WTC11 (cell line): ENCODE data around the gene OXSR1. TPM values are rescaled to one million over a fixed set of nuclear protein-coding genes. Genes with fewer than 3 reads are reported as not detected.

Experiments
- ATAC-seq: fragments of 200-7000 bp; cut with Tn5 transposase; 2 replicates; pipeline ENCODE4 v1.10.0; 2021; ENCODE audit warnings: mild to moderate bottlenecking, moderate library complexity
- CTCF ChIA-PET: fragments of 300-600 bp; sonication (Branson Sonifier 250); formaldehyde crosslinking; loops from one replicate; lab custom pipeline; 2021; ENCODE audit warnings: antibody characterized with exemption; lab: Charles Lee
- POLR2A ChIA-PET: fragments of 350-600 bp; sonication (Branson Sonifier 250); formaldehyde crosslinking; loops from one replicate; lab custom pipeline; 2021; ENCODE audit warnings: antibody characterized with exemption; lab: Charles Lee
- DNase-seq: peaks from one replicate; pipeline ENCODE4 v3.0.0; 2021; ENCODE audit warnings: low spot score
- H3K27ac Mint-ChIP-seq: 2 replicates; pipeline ENCODE4 v1.8.0; 2021; ENCODE audit warnings: mixed read lengths
- H3K27me3 Mint-ChIP-seq: 2 replicates; pipeline ENCODE4 v1.8.0; 2021; ENCODE audit warnings: low read depth, mild to moderate bottlenecking, moderate library complexity, mixed read lengths
- H3K36me3 Mint-ChIP-seq: 2 replicates; pipeline ENCODE4 v1.8.0; 2021; ENCODE audit warnings: mixed read lengths
- H3K4me1 Mint-ChIP-seq: 2 replicates; pipeline ENCODE4 v1.8.0; 2022; ENCODE audit warnings: mixed read lengths
- H3K4me3 Mint-ChIP-seq: 2 replicates; pipeline ENCODE4 v1.8.0; 2021; ENCODE audit warnings: mild to moderate bottlenecking, moderate library complexity, mixed read lengths
- H3K9me3 Mint-ChIP-seq: 2 replicates; pipeline ENCODE4 v1.8.0; 2021; ENCODE audit warnings: mixed read lengths
- CDX4 ChIP-seq: fragments of 250-450 bp; sonication (Bioruptor Pico); IDR thresholded peaks from 2 replicates; pipeline ENCODE4 v1.9.0; 2021; ENCODE audit warnings: moderate library complexity, mild to moderate bottlenecking, inconsistent platforms, borderline replicate concordance
- CREM ChIP-seq: sonication (generic); formaldehyde crosslinking; IDR thresholded peaks from 2 replicates; pipeline ENCODE4 v1.8.1; 2022; ENCODE audit warnings: mild to moderate bottlenecking, missing genetic modification reagents, moderate library complexity
- EMX1 ChIP-seq: fragments of 250-450 bp; sonication (Bioruptor Pico); IDR thresholded peaks from 2 replicates; pipeline ENCODE4 v1.8.0; 2021; ENCODE audit warnings: mild to moderate bottlenecking
- FOXJ3 ChIP-seq: sonication (generic); formaldehyde crosslinking; IDR thresholded peaks from 2 replicates; pipeline ENCODE4 v1.9.0; 2021; ENCODE audit warnings: missing genetic modification reagents, mild to moderate bottlenecking, borderline replicate concordance
- FOXP4 ChIP-seq: sonication (generic); formaldehyde crosslinking; IDR thresholded peaks from 2 replicates; pipeline ENCODE4 v1.8.0; 2022; ENCODE audit warnings: mild to moderate bottlenecking, missing genetic modification reagents
- GRHL2 ChIP-seq: fragments of 250-450 bp; sonication (Bioruptor Pico); IDR thresholded peaks from 2 replicates; pipeline ENCODE4 v1.8.0; 2022; ENCODE audit warnings: mild to moderate bottlenecking, moderate library complexity; ENCODE audit not compliant: insufficient replicate concordance, severe bottlenecking
- JUN ChIP-seq: sonication (generic); formaldehyde crosslinking; IDR thresholded peaks from 2 replicates; pipeline ENCODE4 v1.8.0; 2023; ENCODE audit warnings: mild to moderate bottlenecking, missing genetic modification reagents
- NR3C1 ChIP-seq: sonication (generic); formaldehyde crosslinking; conservative IDR thresholded peaks from 2 replicates; pipeline ENCODE4 v1.8.1; 2023; ENCODE audit warnings: low read depth, mild to moderate bottlenecking, missing genetic modification reagents
- PRDM15 ChIP-seq: sonication (generic); formaldehyde crosslinking; IDR thresholded peaks from 2 replicates; pipeline ENCODE4 v1.8.0; 2022; ENCODE audit warnings: missing genetic modification reagents
- SOX15 ChIP-seq: fragments of 250-450 bp; sonication (Bioruptor Pico); IDR thresholded peaks from 2 replicates; pipeline ENCODE4 v1.9.0; 2021; ENCODE audit warnings: mild to moderate bottlenecking
- TCF7 ChIP-seq: sonication (generic); formaldehyde crosslinking; IDR thresholded peaks from 2 replicates; pipeline ENCODE4 v1.8.0; 2022; ENCODE audit warnings: mild to moderate bottlenecking, low read depth, missing genetic modification reagents, moderate library complexity
- ZBTB21 ChIP-seq: sonication (generic); formaldehyde crosslinking; IDR thresholded peaks from 2 replicates; pipeline ENCODE4 v1.8.1; 2023; ENCODE audit warnings: mild to moderate bottlenecking, missing genetic modification reagents, borderline replicate concordance
- ZNF138 ChIP-seq: sonication (generic); formaldehyde crosslinking; conservative IDR thresholded peaks from 2 replicates; pipeline ENCODE4 v1.8.1; 2022; ENCODE audit warnings: mild to moderate bottlenecking, moderate library complexity, missing genetic modification reagents
- ZNF232 ChIP-seq: sonication (generic); formaldehyde crosslinking; IDR thresholded peaks from 2 replicates; pipeline ENCODE4 v1.8.0; 2022; ENCODE audit warnings: mild to moderate bottlenecking, missing genetic modification reagents
- ZNF416 ChIP-seq: fragments of 250-450 bp; sonication (Bioruptor Pico); IDR thresholded peaks from 2 replicates; pipeline ENCODE4 v1.9.0; 2021; ENCODE audit warnings: mild to moderate bottlenecking, inconsistent platforms
- ZNF671 ChIP-seq: fragments of 250-450 bp; sonication (Bioruptor Pico); IDR thresholded peaks from 2 replicates; pipeline ENCODE4 v1.8.0; 2021; ENCODE audit warnings: mild to moderate bottlenecking
- total RNA-seq: library from RNA; stranded (reverse); gene quantifications from 3 replicates; pipeline ENCODE4 v1.2.3, GENCODE V29; 2021
- TF ChIP-seq, protein P1 (sequence below): sonication (generic); formaldehyde crosslinking; IDR thresholded peaks from 2 replicates; pipeline ENCODE4 v1.8.0; 2022; ENCODE audit warnings: mild to moderate bottlenecking, missing genetic modification reagents
- TF ChIP-seq, protein P2 (sequence below): fragments of 250-450 bp; sonication (Bioruptor Pico); IDR thresholded peaks from 2 replicates; pipeline ENCODE4 v2.1.2; 2022; ENCODE audit warnings: mild to moderate bottlenecking, moderate library complexity
- TF ChIP-seq, protein P3 (sequence below): sonication (generic); formaldehyde crosslinking; IDR thresholded peaks from 2 replicates; pipeline ENCODE4 v1.8.1; 2023; ENCODE audit warnings: mild to moderate bottlenecking, missing genetic modification reagents
- TF ChIP-seq, protein P4 (sequence below): sonication (generic); formaldehyde crosslinking; conservative IDR thresholded peaks from 2 replicates; pipeline ENCODE4 v1.8.1; 2023; ENCODE audit warnings: mild to moderate bottlenecking, low read depth, missing genetic modification reagents, moderate library complexity

OXSR1 gene
- total RNA-seq, 1 experiment from 2014 or later: 50.6 TPM

GRCh38 chr3:38204599-38205471, 39.5 kb downstream of the OXSR1 start:
- ChIA-PET CTCF (interaction anchor here (0.6 to 1.4 kb wide), 3 partner anchors 11 to 114 kb away, joined by 3 to 6 read pairs (median 3); no protein-coding TSS in a partner anchor), POLR2A (no interaction called here)
- peaks cover 8% of the 10 kb centered on the region for H3K4me1 Mint-ChIP-seq
- DNase-seq (no peak), ATAC-seq (no peak)
- TF ChIP-seq PRDM15 (CRISPR knock-in tag) (no peak), CREM (no peak), ZBTB21 (CRISPR knock-in tag) (no peak), CDX4 (CRISPR knock-in tag) (no peak), ZNF232 (CRISPR knock-in tag) (no peak), JUN (CRISPR knock-in tag) (no peak), ZNF138 (no peak)
- no peak overlapping the region for H3K4me3 Mint-ChIP-seq
- peak overlapping the region; percentile 89 for H3K27ac Mint-ChIP-seq
- no peaks in the 10 kb centered on the region for H3K27me3 Mint-ChIP-seq
- no peaks in the 10 kb centered on the region for H3K9me3 Mint-ChIP-seq
- H3K36me3 Mint-ChIP-seq: peaks cover 18% of the 10 kb centered on the region

DNA sequence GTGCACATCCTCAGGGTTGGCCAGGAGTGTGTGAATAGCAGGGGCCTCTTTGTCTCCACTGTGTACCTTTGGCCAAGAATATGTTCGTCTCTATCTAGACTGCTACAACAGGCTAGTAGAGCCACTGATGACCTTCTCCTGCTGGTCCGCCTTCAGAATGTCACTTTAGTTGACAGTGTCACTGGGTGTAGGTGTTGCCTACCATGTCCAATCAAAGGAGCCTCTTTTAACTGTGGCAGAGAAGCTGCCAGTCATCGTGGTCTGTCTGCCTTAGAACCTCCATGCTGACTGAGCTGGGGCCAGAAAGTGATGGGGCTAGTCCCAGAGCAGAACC, 40.1 kb downstream of the OXSR1 start:
- H3K9me3 Mint-ChIP-seq: no peaks in the 10 kb centered on the region
- POLR2A ChIA-PET: no interaction called here
- TF ChIP-seq ZNF416 (CRISPR knock-in tag) (no peak), EMX1 (CRISPR knock-in tag) (no peak), NR3C1 (CRISPR knock-in tag) (no peak), GRHL2 (CRISPR knock-in tag) (no peak), FOXP4 (CRISPR knock-in tag) (no peak), ZNF671 (no peak), TCF7 (CRISPR knock-in tag) (no peak), SOX15 (CRISPR knock-in tag) (no peak), FOXJ3 (no peak)
- TF ChIP-seq, protein P1, sequence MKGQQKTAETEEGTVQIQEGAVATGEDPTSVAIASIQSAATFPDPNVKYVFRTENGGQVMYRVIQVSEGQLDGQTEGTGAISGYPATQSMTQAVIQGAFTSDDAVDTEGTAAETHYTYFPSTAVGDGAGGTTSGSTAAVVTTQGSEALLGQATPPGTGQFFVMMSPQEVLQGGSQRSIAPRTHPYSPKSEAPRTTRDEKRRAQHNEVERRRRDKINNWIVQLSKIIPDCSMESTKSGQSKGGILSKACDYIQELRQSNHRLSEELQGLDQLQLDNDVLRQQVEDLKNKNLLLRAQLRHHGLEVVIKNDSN (CRISPR knock-in tag): no peak
- TF ChIP-seq, protein P2, sequence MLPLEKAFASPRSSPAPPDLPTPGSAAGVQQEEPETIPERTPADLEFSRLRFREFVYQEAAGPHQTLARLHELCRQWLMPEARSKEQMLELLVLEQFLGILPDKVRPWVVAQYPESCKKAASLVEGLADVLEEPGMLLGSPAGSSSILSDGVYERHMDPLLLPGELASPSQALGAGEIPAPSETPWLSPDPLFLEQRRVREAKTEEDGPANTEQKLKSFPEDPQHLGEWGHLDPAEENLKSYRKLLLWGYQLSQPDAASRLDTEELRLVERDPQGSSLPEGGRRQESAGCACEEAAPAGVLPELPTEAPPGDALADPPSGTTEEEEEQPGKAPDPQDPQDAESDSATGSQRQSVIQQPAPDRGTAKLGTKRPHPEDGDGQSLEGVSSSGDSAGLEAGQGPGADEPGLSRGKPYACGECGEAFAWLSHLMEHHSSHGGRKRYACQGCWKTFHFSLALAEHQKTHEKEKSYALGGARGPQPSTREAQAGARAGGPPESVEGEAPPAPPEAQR (CRISPR knock-in tag): no peak
- TF ChIP-seq, protein P3, sequence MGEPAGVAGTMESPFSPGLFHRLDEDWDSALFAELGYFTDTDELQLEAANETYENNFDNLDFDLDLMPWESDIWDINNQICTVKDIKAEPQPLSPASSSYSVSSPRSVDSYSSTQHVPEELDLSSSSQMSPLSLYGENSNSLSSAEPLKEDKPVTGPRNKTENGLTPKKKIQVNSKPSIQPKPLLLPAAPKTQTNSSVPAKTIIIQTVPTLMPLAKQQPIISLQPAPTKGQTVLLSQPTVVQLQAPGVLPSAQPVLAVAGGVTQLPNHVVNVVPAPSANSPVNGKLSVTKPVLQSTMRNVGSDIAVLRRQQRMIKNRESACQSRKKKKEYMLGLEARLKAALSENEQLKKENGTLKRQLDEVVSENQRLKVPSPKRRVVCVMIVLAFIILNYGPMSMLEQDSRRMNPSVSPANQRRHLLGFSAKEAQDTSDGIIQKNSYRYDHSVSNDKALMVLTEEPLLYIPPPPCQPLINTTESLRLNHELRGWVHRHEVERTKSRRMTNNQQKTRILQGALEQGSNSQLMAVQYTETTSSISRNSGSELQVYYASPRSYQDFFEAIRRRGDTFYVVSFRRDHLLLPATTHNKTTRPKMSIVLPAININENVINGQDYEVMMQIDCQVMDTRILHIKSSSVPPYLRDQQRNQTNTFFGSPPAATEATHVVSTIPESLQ (CRISPR knock-in tag): no peak
- TF ChIP-seq, protein P4, sequence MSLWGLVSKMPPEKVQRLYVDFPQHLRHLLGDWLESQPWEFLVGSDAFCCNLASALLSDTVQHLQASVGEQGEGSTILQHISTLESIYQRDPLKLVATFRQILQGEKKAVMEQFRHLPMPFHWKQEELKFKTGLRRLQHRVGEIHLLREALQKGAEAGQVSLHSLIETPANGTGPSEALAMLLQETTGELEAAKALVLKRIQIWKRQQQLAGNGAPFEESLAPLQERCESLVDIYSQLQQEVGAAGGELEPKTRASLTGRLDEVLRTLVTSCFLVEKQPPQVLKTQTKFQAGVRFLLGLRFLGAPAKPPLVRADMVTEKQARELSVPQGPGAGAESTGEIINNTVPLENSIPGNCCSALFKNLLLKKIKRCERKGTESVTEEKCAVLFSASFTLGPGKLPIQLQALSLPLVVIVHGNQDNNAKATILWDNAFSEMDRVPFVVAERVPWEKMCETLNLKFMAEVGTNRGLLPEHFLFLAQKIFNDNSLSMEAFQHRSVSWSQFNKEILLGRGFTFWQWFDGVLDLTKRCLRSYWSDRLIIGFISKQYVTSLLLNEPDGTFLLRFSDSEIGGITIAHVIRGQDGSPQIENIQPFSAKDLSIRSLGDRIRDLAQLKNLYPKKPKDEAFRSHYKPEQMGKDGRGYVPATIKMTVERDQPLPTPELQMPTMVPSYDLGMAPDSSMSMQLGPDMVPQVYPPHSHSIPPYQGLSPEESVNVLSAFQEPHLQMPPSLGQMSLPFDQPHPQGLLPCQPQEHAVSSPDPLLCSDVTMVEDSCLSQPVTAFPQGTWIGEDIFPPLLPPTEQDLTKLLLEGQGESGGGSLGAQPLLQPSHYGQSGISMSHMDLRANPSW: no peak

More for the DNA sequence above, 40.1 kb downstream of the OXSR1 start:
- CTCF ChIA-PET: interaction anchor here (0.6 to 1.4 kb wide), 3 partner anchors 10 to 93 kb away, joined by 3 to 6 read pairs (median 3); no protein-coding TSS in a partner anchor
- Mint-ChIP-seq H3K4me3 (no peak overlapping the region), H3K27me3 (no peaks in the 10 kb centered on the region), H3K27ac (no peak overlapping the region; the same call in 1 of the 2 replicates), H3K4me1 (peaks cover 12% of the 10 kb centered on the region), H3K36me3 (peaks cover 15% of the 10 kb centered on the region)
- DNase-seq (no peak), ATAC-seq (no peak)
